Sigmoid colon (tissue), 4 donors: ENCODE measurements around the gene MYH14.

Experiments
- CTCF ChIP-seq, 4 experiments: fragments of 450-650 bp in 3 of 4; fragments of 200-600 bp in 1 of 4; IDR thresholded peaks; one replicate each; pipeline ENCODE4 v1.5.1; 2016 to 2019; ENCODE audit warnings: antibody characterized with exemption in 4 of 4, mild to moderate bottlenecking in 3 of 4, moderate library complexity in 2 of 4
- EP300 ChIP-seq, 4 donors: sonication (generic); formaldehyde crosslinking; IDR thresholded peaks; one replicate each; pipeline ENCODE4 v1.6.1; 2017; ENCODE audit warnings: antibody characterized with exemption in 4 of 4
- POLR2A ChIP-seq, 2 donors: fragments of 450-650 bp; IDR thresholded peaks; one replicate each; pipeline ENCODE4 v1.6.1; 2016; ENCODE audit warnings: antibody characterized with exemption in 2 of 2, mild to moderate bottlenecking in 2 of 2, moderate library complexity in 2 of 2
- POLR2AphosphoS5 ChIP-seq, 4 donors: sonication (generic); formaldehyde crosslinking; IDR thresholded peaks; one replicate each; pipeline ENCODE4 v1.6.1; 2017; ENCODE audit warnings: antibody characterized with exemption in 4 of 4

GRCh38 chr19:50224986-50225747, 21.7 kb downstream of the MYH14 start:
- no peak for TF ChIP-seq POLR2A (IDR thresholded peaks at IDR 0.05)
- TF ChIP-seq CTCF (IDR thresholded peaks at IDR 0.05): no peak
- no peak for TF ChIP-seq EP300 (IDR thresholded peaks at IDR 0.05)
- no peak for TF ChIP-seq POLR2AphosphoS5 (IDR thresholded peaks at IDR 0.05)
